ENCODE measurements around the gene CIDEA. TPM values are rescaled to one million over a fixed set of nuclear protein-coding genes. Genes with fewer than 3 reads are reported as not detected.
A peak's percentile ranks its signal among the peaks of the same experiment; 100 is the strongest.

CIDEA gene
- total and polyA plus RNA-seq, 9 of the 15 experiments (the other 6 are each of a cell fraction or from before 2014, with no cell fraction given) = not detected

DNA sequence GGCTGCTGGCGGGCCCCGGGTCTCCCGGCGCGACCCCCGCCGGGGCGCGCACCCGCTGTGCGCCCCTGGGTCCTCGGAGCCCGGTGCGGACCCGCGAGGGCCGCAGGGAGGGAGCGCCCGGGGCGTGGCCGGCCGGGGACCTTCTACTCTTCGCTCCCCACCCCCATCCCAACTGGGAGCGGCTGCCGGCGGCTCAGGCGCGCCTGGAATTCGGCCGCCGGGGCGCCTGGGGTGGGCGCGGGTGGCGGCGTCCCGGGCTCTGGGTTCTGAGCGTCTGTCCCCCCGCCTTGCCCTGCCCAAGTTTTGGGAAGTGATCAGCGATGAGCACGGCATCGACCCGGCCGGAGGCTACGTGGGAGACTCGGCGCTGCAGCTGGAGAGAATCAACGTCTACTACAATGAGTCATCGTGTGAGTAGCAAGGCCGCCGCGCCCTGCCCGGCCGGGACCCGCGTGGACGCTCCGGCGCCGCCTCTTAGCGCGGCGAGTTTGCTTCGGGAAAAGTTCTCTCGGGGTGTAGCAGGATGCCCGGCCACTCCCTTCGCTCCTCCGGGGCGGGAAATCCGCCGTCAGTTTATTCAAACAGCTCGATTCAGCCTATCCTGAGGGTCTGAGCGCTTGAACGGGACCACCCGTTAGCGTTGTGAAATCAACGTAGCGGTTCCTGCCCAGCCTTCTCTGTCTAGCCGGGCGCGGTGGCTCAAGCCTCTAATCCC lies 54.4 kb downstream of the CIDEA start (continued):
- TF ChIP-seq NCOR1 (IDR thresholded peaks at IDR 0.05) = no peak
- no peak for TF ChIP-seq POU5F1 (IDR thresholded peaks at IDR 0.05; ENCODE audit: borderline replicate concordance, low read depth, low read length, partially characterized antibody)
- TF ChIP-seq CAMTA2 (CRISPR knock-in tag; conservative IDR thresholded peaks at IDR 0.05) = no peak
- TF ChIP-seq RBM14 (IDR thresholded peaks at IDR 0.05; ENCODE audit: borderline replicate concordance, insufficient read depth, low read depth, low read length) = no peak
- 0 out of 2 replicates have a peak, but pooled peaks have one; percentile 49 for TF ChIP-seq ZNF589 (CRISPR knock-in tag; IDR thresholded peaks at IDR 0.05; ENCODE audit: low read depth)
- no peak for TF ChIP-seq PML (IDR thresholded peaks at IDR 0.05; ENCODE audit: low read length)
- peak; percentile 11; the same call in 1 of the 2 replicates for TF ChIP-seq NFIC (IDR thresholded peaks at IDR 0.05)
- no peak for TF ChIP-seq ZNF121 (CRISPR knock-in tag; conservative IDR thresholded peaks at IDR 0.05)
- TF ChIP-seq, protein P1, sequence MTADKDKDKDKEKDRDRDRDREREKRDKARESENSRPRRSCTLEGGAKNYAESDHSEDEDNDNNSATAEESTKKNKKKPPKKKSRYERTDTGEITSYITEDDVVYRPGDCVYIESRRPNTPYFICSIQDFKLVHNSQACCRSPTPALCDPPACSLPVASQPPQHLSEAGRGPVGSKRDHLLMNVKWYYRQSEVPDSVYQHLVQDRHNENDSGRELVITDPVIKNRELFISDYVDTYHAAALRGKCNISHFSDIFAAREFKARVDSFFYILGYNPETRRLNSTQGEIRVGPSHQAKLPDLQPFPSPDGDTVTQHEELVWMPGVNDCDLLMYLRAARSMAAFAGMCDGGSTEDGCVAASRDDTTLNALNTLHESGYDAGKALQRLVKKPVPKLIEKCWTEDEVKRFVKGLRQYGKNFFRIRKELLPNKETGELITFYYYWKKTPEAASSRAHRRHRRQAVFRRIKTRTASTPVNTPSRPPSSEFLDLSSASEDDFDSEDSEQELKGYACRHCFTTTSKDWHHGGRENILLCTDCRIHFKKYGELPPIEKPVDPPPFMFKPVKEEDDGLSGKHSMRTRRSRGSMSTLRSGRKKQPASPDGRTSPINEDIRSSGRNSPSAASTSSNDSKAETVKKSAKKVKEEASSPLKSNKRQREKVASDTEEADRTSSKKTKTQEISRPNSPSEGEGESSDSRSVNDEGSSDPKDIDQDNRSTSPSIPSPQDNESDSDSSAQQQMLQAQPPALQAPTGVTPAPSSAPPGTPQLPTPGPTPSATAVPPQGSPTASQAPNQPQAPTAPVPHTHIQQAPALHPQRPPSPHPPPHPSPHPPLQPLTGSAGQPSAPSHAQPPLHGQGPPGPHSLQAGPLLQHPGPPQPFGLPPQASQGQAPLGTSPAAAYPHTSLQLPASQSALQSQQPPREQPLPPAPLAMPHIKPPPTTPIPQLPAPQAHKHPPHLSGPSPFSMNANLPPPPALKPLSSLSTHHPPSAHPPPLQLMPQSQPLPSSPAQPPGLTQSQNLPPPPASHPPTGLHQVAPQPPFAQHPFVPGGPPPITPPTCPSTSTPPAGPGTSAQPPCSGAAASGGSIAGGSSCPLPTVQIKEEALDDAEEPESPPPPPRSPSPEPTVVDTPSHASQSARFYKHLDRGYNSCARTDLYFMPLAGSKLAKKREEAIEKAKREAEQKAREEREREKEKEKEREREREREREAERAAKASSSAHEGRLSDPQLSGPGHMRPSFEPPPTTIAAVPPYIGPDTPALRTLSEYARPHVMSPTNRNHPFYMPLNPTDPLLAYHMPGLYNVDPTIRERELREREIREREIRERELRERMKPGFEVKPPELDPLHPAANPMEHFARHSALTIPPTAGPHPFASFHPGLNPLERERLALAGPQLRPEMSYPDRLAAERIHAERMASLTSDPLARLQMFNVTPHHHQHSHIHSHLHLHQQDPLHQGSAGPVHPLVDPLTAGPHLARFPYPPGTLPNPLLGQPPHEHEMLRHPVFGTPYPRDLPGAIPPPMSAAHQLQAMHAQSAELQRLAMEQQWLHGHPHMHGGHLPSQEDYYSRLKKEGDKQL (CRISPR knock-in tag; IDR thresholded peaks at IDR 0.05; ENCODE audit: borderline replicate concordance) = no peak
- no peak for TF ChIP-seq NEUROD1 (IDR thresholded peaks at IDR 0.05; ENCODE audit: borderline replicate concordance, low read depth, low read length, partially characterized antibody)
- TF ChIP-seq MEIS2 (IDR thresholded peaks at IDR 0.05; ENCODE audit: partially characterized antibody) = no peak
- no peak for TF ChIP-seq SREBF2 (CRISPR knock-in tag; IDR thresholded peaks at IDR 0.05)
- TF ChIP-seq ZNF282 (CRISPR knock-in tag; IDR thresholded peaks at IDR 0.05) = no peak
- TF ChIP-seq, protein P2, sequence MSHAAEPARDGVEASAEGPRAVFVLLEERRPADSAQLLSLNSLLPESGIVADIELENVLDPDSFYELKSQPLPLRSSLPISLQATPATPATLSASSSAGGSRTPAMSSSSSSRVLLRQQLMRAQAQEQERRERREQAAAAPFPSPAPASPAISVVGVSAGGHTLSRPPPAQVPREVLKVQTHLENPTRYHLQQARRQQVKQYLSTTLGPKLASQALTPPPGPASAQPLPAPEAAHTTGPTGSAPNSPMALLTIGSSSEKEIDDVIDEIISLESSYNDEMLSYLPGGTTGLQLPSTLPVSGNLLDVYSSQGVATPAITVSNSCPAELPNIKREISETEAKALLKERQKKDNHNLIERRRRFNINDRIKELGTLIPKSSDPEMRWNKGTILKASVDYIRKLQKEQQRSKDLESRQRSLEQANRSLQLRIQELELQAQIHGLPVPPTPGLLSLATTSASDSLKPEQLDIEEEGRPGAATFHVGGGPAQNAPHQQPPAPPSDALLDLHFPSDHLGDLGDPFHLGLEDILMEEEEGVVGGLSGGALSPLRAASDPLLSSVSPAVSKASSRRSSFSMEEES (CRISPR knock-in tag; IDR thresholded peaks at IDR 0.05) = no peak
- TF ChIP-seq MYC (IDR thresholded peaks at IDR 0.05; ENCODE audit: low read depth, low read length) = peak; percentile 75
- TF ChIP-seq MYC (CRISPR knock-in tag; IDR thresholded peaks at IDR 0.05; ENCODE audit: borderline replicate concordance, low read depth) = peak; percentile 53; the same call in 1 of the 2 replicates
- TF ChIP-seq PHB2 (IDR thresholded peaks at IDR 0.05; ENCODE audit: low read depth) = no peak
- peak; percentile 92 for TF ChIP-seq ZSCAN29 (IDR thresholded peaks at IDR 0.05)
- TF ChIP-seq TGIF2 (CRISPR knock-in tag; IDR thresholded peaks at IDR 0.05) = no peak
- TF ChIP-seq, protein P3, sequence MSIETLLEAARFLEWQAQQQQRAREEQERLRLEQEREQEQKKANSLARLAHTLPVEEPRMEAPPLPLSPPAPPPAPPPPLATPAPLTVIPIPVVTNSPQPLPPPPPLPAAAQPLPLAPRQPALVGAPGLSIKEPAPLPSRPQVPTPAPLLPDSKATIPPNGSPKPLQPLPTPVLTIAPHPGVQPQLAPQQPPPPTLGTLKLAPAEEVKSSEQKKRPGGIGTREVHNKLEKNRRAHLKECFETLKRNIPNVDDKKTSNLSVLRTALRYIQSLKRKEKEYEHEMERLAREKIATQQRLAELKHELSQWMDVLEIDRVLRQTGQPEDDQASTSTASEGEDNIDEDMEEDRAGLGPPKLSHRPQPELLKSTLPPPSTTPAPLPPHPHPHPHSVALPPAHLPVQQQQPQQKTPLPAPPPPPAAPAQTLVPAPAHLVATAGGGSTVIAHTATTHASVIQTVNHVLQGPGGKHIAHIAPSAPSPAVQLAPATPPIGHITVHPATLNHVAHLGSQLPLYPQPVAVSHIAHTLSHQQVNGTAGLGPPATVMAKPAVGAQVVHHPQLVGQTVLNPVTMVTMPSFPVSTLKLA (conservative IDR thresholded peaks at IDR 0.05) = peak; percentile 66 to 84
- no peak for TF ChIP-seq HMG20A (CRISPR knock-in tag; conservative IDR thresholded peaks at IDR 0.05)

All from K562 (cell line).